HG03565 (cell line): ENCODE data around the gene HES3.

Experiments used
- ATAC-seq: cut with Tn5 transposase; IDR thresholded peaks from one replicate; pipeline ENCODE4 v1.9.1; 2021; ENCODE audit warnings: mild to moderate bottlenecking, moderate library complexity; ENCODE audit not compliant: unreplicated experiment

The HES3 gene

GRCh38 chr1:6243993-6244392 lies at the start of gene HES3:
Gene HES3, plus strand, starts transcription at chr1:6244179. Its CDS starts 187 bp downstream, at chr1:6244366.
- ATAC-seq: no peak

GRCh38 chr1:6197746-6198427 lies 46.1 kb upstream of the HES3 start:
- ATAC-seq: no peak

GRCh38 chr1:6198646-6199297 lies 45.2 kb upstream of the HES3 start:
- peak; percentile 3 for ATAC-seq

GRCh38 chr1:6199298-6200187 lies 44.4 kb upstream of the HES3 start, which contains the start of gene RPL22:
Gene RPL22, minus strand, starts transcription at chr1:6199595. Its CDS starts 22 bp downstream, at chr1:6199573.
- peak; percentile 87 for ATAC-seq

GRCh38 chr1:6200188-6200809 lies 43.7 kb upstream of the HES3 start:
- ATAC-seq: no peak

- no peak for ATAC-seq
Observed at GRCh38 chr1:6202256-6202655, 41.7 kb upstream of the HES3 start.

- peak; percentile 36 for ATAC-seq
Observed at GRCh38 chr1:6205849-6206519, 38.0 kb upstream of the HES3 start, which contains the start of gene RNF207. Gene RNF207, plus strand, starts transcription at chr1:6206119. Its CDS starts 417 bp downstream, at chr1:6206536.

- no peak for ATAC-seq
Observed at GRCh38 chr1:6206520-6206855, 37.5 kb upstream of the HES3 start.

- no peak for ATAC-seq
Observed at GRCh38 chr1:6207075-6207885, 36.7 kb upstream of the HES3 start.

- no peak for ATAC-seq
Observed at GRCh38 chr1:6207921-6208320, 36.1 kb upstream of the HES3 start.

GRCh38 chr1:6208723-6209660 lies 35.0 kb upstream of the HES3 start:
- no peak for ATAC-seq

- no peak for ATAC-seq
Observed at GRCh38 chr1:6209661-6210580, 34.1 kb upstream of the HES3 start.

- no peak for ATAC-seq
Observed at GRCh38 chr1:6210591-6211355, 33.2 kb upstream of the HES3 start.

GRCh38 chr1:6211731-6212130 lies 32.2 kb upstream of the HES3 start:
- ATAC-seq: no peak

- no peak for ATAC-seq
Observed at GRCh38 chr1:6212193-6212959, 31.6 kb upstream of the HES3 start.
